Bone marrow (tissue), 2 donors: ENCODE results near the gene RDH5.
"Not testable (repeated sequence)": the region's sequence is repeated elsewhere in the genome, so short reads cannot be mapped to it uniquely, and the experiment has no call there.

Experiments
- DNase-seq, 2 donors: peaks; one replicate each; lab custom pipeline; 2025; lab: John Stamatoyannopoulos, UW

The RDH5 gene

GRCh38 chr12:55745361-55746173 is 25.4 kb downstream of the RDH5 start:
- DNase-seq: no peak

GRCh38 chr12:55746174-55746912 is 26.1 kb downstream of the RDH5 start:
- DNase-seq: no peak

GRCh38 chr12:55746913-55747231 is 26.7 kb downstream of the RDH5 start:
- DNase-seq: no peak

DNA sequence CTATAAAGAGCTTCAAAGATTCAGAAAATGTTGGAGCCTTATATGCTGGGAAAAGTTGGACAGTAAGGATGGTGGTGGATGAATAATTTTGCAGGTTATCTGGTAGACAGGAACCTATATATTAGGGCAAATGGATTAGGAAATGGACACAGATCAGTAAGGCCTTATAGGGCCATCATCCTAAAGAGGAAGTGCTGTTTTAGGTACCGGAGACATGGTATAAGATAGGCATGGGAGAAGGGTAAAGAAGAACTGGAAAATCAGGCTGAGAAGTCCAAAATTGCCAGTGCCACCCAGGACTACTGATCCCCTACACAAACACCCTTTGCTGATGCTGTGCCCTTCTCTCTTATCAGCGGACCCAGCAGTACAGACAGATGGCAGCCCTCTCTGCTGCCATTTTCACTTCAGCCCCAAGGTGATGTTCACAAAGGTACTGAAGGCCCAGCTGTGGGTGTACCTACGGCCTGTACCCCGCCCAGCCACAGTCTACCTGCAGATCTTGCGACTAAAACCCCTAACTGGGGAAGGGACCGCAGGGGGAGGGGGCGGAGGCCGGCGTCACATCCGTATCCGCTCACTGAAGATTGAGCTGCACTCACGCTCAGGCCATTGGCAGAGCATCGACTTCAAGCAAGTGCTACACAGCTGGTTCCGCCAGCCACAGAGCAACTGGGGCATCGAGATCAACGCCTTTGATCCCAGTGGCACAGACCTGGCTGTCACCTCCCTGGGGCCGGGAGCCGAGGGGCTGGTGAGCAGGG is 28.2 kb downstream of the RDH5 start:
- no peak for DNase-seq

DNA sequence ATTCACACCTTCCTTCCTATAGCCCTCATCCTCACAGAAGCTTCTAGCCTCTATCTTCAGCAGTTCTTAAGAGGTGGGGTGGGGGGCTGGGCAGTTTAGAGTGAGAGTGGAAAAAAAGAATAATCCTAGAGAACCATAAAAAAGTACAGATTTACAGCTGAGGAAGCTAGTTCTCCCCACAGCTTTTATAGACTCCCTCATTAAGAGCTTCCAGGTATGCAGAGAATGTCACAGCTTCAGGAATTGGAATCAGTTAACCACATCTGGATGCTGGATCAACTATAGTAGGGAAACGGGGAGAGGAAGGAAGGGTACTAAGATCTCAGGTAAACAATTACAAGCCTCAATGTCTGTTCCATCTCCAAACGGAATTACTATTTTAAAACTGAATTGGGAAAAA is 35.1 kb downstream of the RDH5 start:
- no peak for DNase-seq

DNA sequence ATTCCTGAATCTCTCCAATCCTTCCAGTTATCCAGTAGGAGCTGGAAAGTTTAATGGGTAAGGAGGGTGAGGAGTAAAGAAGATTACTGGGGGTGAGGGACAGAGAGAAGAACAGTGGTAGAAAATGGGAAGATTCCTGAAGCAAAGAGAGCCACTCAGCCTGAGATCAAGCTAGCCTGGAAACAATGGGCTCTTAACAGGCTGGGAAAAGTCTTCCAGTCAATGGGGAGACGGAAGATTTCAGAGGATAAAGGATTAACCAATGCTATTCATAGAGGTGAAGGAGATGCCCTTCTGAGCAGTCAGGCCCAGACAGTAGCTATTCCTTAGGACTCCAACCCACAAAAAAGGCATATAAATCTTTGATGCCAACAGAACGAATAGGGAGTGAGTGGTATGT is 37.5 kb downstream of the RDH5 start:
- DNase-seq: no peak

DNA sequence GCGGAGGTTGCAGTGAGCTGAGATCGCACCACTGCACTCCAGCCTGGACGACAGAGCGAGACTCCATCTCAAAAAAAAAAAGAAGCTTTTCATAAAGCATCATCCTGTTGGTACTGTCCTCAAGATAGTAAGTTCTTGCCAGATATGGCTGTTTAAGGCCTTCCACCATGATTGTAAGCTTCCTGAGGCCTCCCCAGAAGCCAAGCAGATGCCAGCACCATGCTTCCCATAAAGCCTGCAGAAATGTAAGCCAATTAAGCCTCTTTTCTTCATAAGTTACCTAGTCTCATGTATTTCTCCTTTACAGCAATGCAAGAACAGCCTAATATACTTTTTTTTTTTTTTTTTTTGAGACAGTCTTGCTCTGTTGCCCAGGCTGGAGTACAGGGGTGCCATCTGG is 38.4 kb downstream of the RDH5 start:
- DNase-seq: not testable (repeated sequence)

DNA sequence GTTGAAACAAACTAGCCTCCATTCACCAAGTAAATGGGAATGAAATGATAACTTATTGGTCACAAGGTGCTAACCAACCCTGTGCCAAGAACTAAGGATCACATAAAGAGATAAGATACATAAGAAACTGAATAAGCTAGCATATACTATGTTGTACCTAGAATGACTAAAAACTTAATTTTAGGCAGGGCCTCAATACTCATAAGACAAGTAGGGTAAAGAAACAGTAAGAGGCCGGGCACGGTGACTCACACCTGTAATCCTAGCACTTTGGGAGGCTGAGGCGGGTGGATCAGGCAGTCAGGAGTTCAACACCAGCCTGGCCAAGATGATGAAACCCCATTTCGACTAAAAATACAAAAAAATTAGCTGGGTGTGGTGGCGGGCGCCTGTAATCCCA is 40.5 kb downstream of the RDH5 start:
- no peak for DNase-seq

GRCh38 chr12:55762646-55763045 is 42.5 kb downstream of the RDH5 start:
- no peak for DNase-seq

DNA sequence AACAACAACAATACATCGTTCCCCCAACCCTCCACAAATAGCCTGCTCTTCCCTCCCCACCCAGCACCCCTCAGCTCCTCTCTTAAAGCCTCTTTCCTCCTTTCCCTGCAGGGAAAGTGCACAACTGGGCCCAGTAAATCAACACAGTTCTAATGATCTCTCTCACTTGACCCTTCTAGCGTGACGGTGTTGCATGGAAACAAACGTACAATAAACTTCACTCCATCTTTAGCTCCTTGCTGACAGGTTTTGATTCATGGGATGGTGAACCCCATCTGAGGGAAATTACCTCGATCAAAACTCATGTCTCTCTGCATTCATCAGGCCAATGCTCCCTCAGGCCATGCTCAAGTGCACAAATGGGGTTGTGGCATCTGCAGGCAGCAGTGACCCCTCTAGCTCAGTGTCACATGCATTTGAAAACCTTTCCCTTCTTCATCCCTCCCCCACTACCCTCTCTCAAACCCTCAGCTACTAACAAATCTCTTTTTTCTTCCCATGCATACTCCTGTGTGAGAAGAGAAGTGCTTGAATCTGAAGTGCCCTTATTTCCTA is 45.6 kb downstream of the RDH5 start:
- DNase-seq: no peak

- DNase-seq: no peak
Measured at GRCh38 chr12:55767156-55767555, 47.0 kb downstream of the RDH5 start.

DNA sequence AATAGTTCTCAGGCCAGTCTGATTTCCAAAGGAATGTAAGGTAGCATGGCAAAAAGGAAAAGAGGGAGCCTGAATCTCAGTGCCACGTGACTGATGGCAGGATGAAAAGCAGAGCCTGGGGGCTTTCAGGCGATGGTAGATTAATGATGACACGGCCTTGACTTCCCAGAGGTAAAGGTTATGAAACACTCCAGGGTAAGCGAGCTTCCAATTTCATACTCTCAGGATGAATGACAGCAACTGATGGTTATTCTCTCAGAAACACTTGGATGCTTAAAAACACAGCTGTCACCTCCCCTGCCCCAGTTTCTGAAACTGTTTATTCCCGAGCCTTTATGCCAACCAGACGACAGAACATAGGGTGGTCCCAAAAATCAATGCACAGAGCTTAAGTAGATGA is 51.5 kb downstream of the RDH5 start:
- DNase-seq: no peak
